Upper lobe of right lung (tissue), 1 donor: Measurements from ENCODE around the gene CCDC136. TPM values are rescaled to one million over a fixed set of nuclear protein-coding genes. Genes with fewer than 3 reads are reported as not detected.

ENCODE experiments used
- ATAC-seq: fragments of 200-7000 bp; cut with Tn5 transposase; one replicate; pipeline ENCODE4 v1.9.1; 2020; ENCODE audit warnings: mild to moderate bottlenecking, moderate library complexity
- DNase-seq: peaks from one replicate; pipeline ENCODE4 v3.0.0-alpha.2; 2020
- H3K27ac ChIP-seq: fragments of 200-600 bp; one replicate; pipeline ENCODE4 v1.8.0; 2022
- H3K27me3 ChIP-seq: fragments of 200-600 bp; one replicate; pipeline ENCODE4 v1.8.0; 2022; ENCODE audit warnings: mild to moderate bottlenecking
- H3K36me3 ChIP-seq: fragments of 200-600 bp; one replicate; pipeline ENCODE4 v1.8.0; 2022
- H3K4me1 ChIP-seq: fragments of 200-600 bp; one replicate; pipeline ENCODE4 v1.8.0; 2022
- H3K4me3 ChIP-seq: fragments of 200-600 bp; one replicate; pipeline ENCODE4 v1.8.0; 2022; ENCODE audit warnings: mild to moderate bottlenecking
- H3K9me3 ChIP-seq: fragments of 200-600 bp; one replicate; pipeline ENCODE4 v1.8.0; 2022
- CTCF ChIP-seq: fragments of 200-600 bp; IDR thresholded peaks from one replicate; pipeline ENCODE4 v1.8.0; 2022; ENCODE audit warnings: antibody characterized with exemption
- intact Hi-C: fragments of 100-400 bp; cut with DNase I; formaldehyde crosslinking; loops from one replicate; pipeline ENCODE4 v1.11.0; 2022
- total RNA-seq: library from RNA; stranded (reverse); fragmentation: NEBNext Ultra II Directional; extraction: Animal tissue kit (Norgen Biotek cat#: 25700); gene quantifications from one replicate; pipeline ENCODE4 v1.2.1, GENCODE V29; 2021
- donor health status: DM: no; HTN: yes; CAD: no; lungs with severe emphysema.

Gene CCDC136
- total RNA-seq, 1 donor from 2014 or later = 3.1 TPM

- Histone ChIP-seq H3K36me3 (no peaks in the 10 kb centered on the region), H3K4me3 (no peak overlapping the region), H3K27ac (no peak overlapping the region), H3K27me3 (no peaks in the 10 kb centered on the region), H3K9me3 (no peaks in the 10 kb centered on the region), H3K4me1 (no peaks in the 10 kb centered on the region)
- TF ChIP-seq CTCF = no peak
- ATAC-seq = no peak
- DNase-seq = no peak
- intact Hi-C loops = no loop called here
Observed at GRCh38 chr7:128845987-128846386, 54.2 kb downstream of the CCDC136 start.

DNA sequence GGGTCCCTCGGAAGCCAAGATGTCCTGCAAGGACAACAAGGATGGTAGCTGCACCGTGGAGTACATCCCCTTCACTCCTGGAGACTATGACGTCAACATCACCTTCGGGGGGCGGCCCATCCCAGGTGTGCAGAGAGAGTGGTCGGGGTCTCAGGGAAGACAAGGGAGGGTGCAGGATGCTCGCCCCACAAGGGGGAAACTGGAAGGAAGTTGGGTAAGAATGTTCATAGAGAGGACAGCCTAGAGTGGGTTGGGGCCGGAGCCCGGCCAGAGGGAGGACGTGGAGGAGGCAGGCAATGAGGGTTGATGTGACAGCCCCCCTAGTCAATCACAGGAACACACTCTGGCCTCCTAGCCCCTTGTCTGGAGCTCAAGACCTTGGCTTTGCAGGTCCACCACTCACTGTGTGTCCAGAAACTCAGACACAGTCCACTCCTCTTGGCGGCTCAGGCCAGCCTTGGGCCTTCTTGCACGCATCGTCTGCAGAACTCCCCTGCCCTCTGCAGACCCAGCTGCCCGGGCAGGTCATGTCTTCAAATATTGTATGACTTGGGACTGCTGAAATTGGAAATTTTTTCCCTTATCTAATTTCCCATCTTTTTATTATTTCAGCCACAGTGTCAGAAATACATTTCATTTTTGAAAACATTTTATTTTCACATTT, 55.1 kb downstream of the CCDC136 start:
- H3K9me3 ChIP-seq = no peaks in the 10 kb centered on the region
- H3K4me1 ChIP-seq = no peaks in the 10 kb centered on the region
- TF ChIP-seq CTCF = no peak
- H3K27ac ChIP-seq = no peak overlapping the region
- intact Hi-C loops = no loop called here
- H3K27me3 ChIP-seq = no peaks in the 10 kb centered on the region
- H3K4me3 ChIP-seq = no peak overlapping the region
- no peak for DNase-seq
- no peaks in the 10 kb centered on the region for H3K36me3 ChIP-seq
- ATAC-seq = no peak

GRCh38 chr7:128847721-128848211, 56.0 kb downstream of the CCDC136 start:
- intact Hi-C loops = no loop called here
- Histone ChIP-seq H3K36me3 (no peaks in the 10 kb centered on the region), H3K27me3 (no peaks in the 10 kb centered on the region), H3K4me3 (no peak overlapping the region), H3K9me3 (no peaks in the 10 kb centered on the region), H3K4me1 (no peaks in the 10 kb centered on the region), H3K27ac (no peak overlapping the region)
- ATAC-seq (no peak), DNase-seq (no peak)
- no peak for TF ChIP-seq CTCF

DNA sequence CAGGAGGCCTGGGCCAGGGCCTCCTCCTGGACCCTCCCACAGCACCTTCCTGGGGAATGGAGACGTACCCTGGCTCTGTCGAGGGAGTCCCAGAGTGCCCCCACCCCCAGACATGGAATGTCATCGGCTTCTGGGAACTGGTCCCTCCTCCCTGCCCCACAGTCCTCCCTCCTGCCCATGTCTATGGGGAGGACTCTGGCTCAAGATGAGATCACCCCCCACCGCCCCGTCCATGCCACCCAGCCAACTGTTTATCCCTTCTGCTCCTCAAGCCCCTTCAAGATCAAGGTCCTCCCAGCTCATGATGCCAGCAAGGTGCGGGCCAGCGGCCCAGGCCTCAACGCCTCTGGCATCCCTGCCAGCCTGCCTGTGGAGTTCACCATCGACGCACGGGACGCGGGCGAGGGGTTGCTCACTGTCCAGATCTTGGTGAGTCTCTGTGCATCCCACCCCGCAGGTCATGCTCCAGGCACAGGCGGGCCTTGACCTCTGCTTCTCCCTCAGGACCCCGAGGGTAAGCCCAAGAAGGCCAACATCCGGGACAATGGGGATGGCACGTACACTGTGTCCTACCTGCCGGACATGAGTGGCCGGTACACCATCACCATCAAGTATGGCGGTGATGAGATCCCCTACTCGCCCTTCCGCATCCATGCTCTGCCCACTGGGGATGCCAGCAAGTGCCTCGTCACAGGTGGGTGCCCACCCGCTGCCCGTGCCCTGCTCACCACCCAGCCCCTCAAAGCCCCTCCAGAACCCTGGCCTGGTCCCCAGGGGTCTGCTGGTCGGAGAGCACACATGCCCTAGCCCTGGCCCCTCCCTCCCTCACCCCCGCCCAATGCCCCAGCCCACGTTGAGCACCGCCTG, 56.8 kb downstream of the CCDC136 start:
- Histone ChIP-seq H3K36me3 (no peaks in the 10 kb centered on the region), H3K27me3 (no peaks in the 10 kb centered on the region), H3K9me3 (no peaks in the 10 kb centered on the region), H3K4me3 (no peak overlapping the region), H3K4me1 (no peaks in the 10 kb centered on the region), H3K27ac (no peak overlapping the region)
- intact Hi-C loops = no loop called here
- ATAC-seq = no peak
- no peak for DNase-seq
- no peak for TF ChIP-seq CTCF

GRCh38 chr7:128849156-128849515, 57.4 kb downstream of the CCDC136 start:
- Histone ChIP-seq H3K9me3 (no peaks in the 10 kb centered on the region), H3K27ac (no peak overlapping the region), H3K4me3 (no peak overlapping the region), H3K36me3 (no peaks in the 10 kb centered on the region), H3K27me3 (no peaks in the 10 kb centered on the region), H3K4me1 (no peaks in the 10 kb centered on the region)
- no peak for ATAC-seq
- intact Hi-C loops = no loop called here
- no peak for TF ChIP-seq CTCF
- no peak for DNase-seq
